Measurements from ENCODE around the gene CHD6. TPM values are rescaled to one million over a fixed set of nuclear protein-coding genes. Genes with fewer than 3 reads are reported as not detected.
A peak's percentile ranks its signal among the peaks of the same experiment; 100 is the strongest.

CHD6 gene
- total and polyA plus RNA-seq, 7 experiments from 2014 or later = 46.3 to 132 (median 94.6) TPM

GRCh38 chr20:41577129-41578009, 40.8 kb downstream of the CHD6 start:
- ChIA-PET POLR2A (no interaction called here), CTCF (no interaction called here)
- H3K27ac Mint-ChIP-seq = no peak overlapping the region
- H3K9me3 Mint-ChIP-seq = peaks cover 0 to 12% (median 4%) of the 10 kb centered on the region in 11 donors
- H3K27me3 Mint-ChIP-seq = no peaks in the 10 kb centered on the region
- no peaks in the 10 kb centered on the region for H3K36me3 ChIP-seq (ENCODE audit: control insufficient read depth in 2 of 3, insufficient read depth in 3 of 3, low read length in 3 of 3)
- DNase-seq = no peak
- no peak overlapping the region for H3K27ac ChIP-seq (ENCODE audit: low read depth, low read length)
- intact Hi-C loops (cut with micrococcal nuclease) = no loop called here
- peaks cover 19 to 22% of the 10 kb centered on the region in 2 donors for H3K4me1 ChIP-seq (ENCODE audit: control insufficient read depth in 2 of 2, insufficient read depth in 2 of 2, low read length in 2 of 2)
- H3K27me3 ChIP-seq (ENCODE audit: control insufficient read depth in 2 of 2, insufficient read depth in 2 of 2, low read length in 2 of 2) = no peaks in the 10 kb centered on the region
- H3K9me3 ChIP-seq (ENCODE audit: control insufficient read depth in 2 of 3, low read length in 3 of 3) = no peaks in the 10 kb centered on the region
- H3K4me3 Mint-ChIP-seq = peak overlapping the region in 6 of 10 donors; percentile 1 to 59 (median 28)
- no peak overlapping the region for H3K4me3 ChIP-seq (ENCODE audit: low read length)
- peaks cover 19 to 91% (median 80%) of the 10 kb centered on the region in 7 donors for H3K4me1 Mint-ChIP-seq
- peaks cover 0 to 25% (median 14%) of the 10 kb centered on the region in 5 donors for H3K36me3 Mint-ChIP-seq
- no peak for ATAC-seq

GRCh38 chr20:41575412-41575811, 42.8 kb downstream of the CHD6 start:
- Histone ChIP-seq H3K27me3 (ENCODE audit: control insufficient read depth in 2 of 2, insufficient read depth in 2 of 2, low read length in 2 of 2) (no peaks in the 10 kb centered on the region), H3K4me1 (ENCODE audit: control insufficient read depth in 2 of 2, insufficient read depth in 2 of 2, low read length in 2 of 2) (peaks cover 22 to 26% of the 10 kb centered on the region in 2 donors), H3K9me3 (ENCODE audit: control insufficient read depth in 2 of 3, low read length in 3 of 3) (no peaks in the 10 kb centered on the region), H3K4me3 (ENCODE audit: low read length) (no peak overlapping the region), H3K27ac (ENCODE audit: low read depth, low read length) (no peak overlapping the region), H3K36me3 (ENCODE audit: control insufficient read depth in 2 of 3, insufficient read depth in 3 of 3, low read length in 3 of 3) (no peaks in the 10 kb centered on the region)
- peaks cover 18 to 91% (median 82%) of the 10 kb centered on the region in 7 donors for H3K4me1 Mint-ChIP-seq
- H3K27ac Mint-ChIP-seq = peak overlapping the region in 1 of 9 donors; percentile 25
- peaks cover 0 to 12% (median 4%) of the 10 kb centered on the region in 11 donors for H3K9me3 Mint-ChIP-seq
- ChIA-PET POLR2A (no interaction called here), CTCF (no interaction called here)
- no peak for DNase-seq
- peak overlapping the region in 6 of 10 donors; percentile 10 to 58 (median 30) for H3K4me3 Mint-ChIP-seq
- intact Hi-C loops (cut with micrococcal nuclease) = no loop called here
- ATAC-seq = no peak
- no peaks in the 10 kb centered on the region for H3K27me3 Mint-ChIP-seq
- H3K36me3 Mint-ChIP-seq = peaks cover 0 to 25% (median 12%) of the 10 kb centered on the region in 5 donors

- no peaks in the 10 kb centered on the region for H3K36me3 ChIP-seq (ENCODE audit: control insufficient read depth in 2 of 3, insufficient read depth in 3 of 3, low read length in 3 of 3)
- no peak for ATAC-seq
- CTCF ChIA-PET = interaction anchor here (0.7 kb wide), 1 partner anchor 57 kb away, joined by 3 read pairs; no protein-coding TSS in a partner anchor
- H3K27ac Mint-ChIP-seq = no peak overlapping the region
- intact Hi-C loops (cut with micrococcal nuclease) = no loop called here
- H3K27ac ChIP-seq (ENCODE audit: low read depth, low read length) = no peak overlapping the region
- H3K4me3 Mint-ChIP-seq = peak overlapping the region in 2 of 10 donors; percentile 35 to 59
- H3K9me3 ChIP-seq (ENCODE audit: control insufficient read depth in 2 of 3, low read length in 3 of 3) = no peaks in the 10 kb centered on the region
- H3K27me3 Mint-ChIP-seq = no peaks in the 10 kb centered on the region
- POLR2A ChIA-PET = interaction anchor here (0.5 kb wide), 1 partner anchor 72 kb away, joined by 3 read pairs; no protein-coding TSS in a partner anchor
- H3K9me3 Mint-ChIP-seq = peaks cover 0 to 12% (median 4%) of the 10 kb centered on the region in 11 donors
- H3K36me3 Mint-ChIP-seq = peaks cover 0 to 25% (median 12%) of the 10 kb centered on the region in 5 donors
- DNase-seq = no peak
- H3K4me1 ChIP-seq (ENCODE audit: control insufficient read depth in 2 of 2, insufficient read depth in 2 of 2, low read length in 2 of 2) = peaks cover 18 to 22% of the 10 kb centered on the region in 2 donors
- no peak overlapping the region for H3K4me3 ChIP-seq (ENCODE audit: low read length)
- no peaks in the 10 kb centered on the region for H3K27me3 ChIP-seq (ENCODE audit: control insufficient read depth in 2 of 2, insufficient read depth in 2 of 2, low read length in 2 of 2)
- H3K4me1 Mint-ChIP-seq = peaks cover 18 to 90% (median 80%) of the 10 kb centered on the region in 7 donors
These were observed 43.3 kb downstream of the CHD6 start for GRCh38 chr20:41574802-41575389.

- H3K4me3 Mint-ChIP-seq = peak overlapping the region in 9 of 10 donors; percentile 8 to 71 (median 59)
- H3K36me3 Mint-ChIP-seq = peaks cover 0 to 25% (median 15%) of the 10 kb centered on the region in 5 donors
- ATAC-seq (no peak), DNase-seq (no peak)
- Histone ChIP-seq H3K27me3 (ENCODE audit: control insufficient read depth in 2 of 2, insufficient read depth in 2 of 2, low read length in 2 of 2) (no peaks in the 10 kb centered on the region), H3K27ac (ENCODE audit: low read depth, low read length) (no peak overlapping the region), H3K4me1 (ENCODE audit: control insufficient read depth in 2 of 2, insufficient read depth in 2 of 2, low read length in 2 of 2) (peaks cover 18 to 26% of the 10 kb centered on the region in 2 donors), H3K36me3 (ENCODE audit: control insufficient read depth in 2 of 3, insufficient read depth in 3 of 3, low read length in 3 of 3) (no peaks in the 10 kb centered on the region), H3K4me3 (ENCODE audit: low read length) (no peak overlapping the region), H3K9me3 (ENCODE audit: control insufficient read depth in 2 of 3, low read length in 3 of 3) (no peaks in the 10 kb centered on the region)
- peaks cover 22 to 90% (median 83%) of the 10 kb centered on the region in 7 donors for H3K4me1 Mint-ChIP-seq
- POLR2A ChIA-PET = no interaction called here
- H3K9me3 Mint-ChIP-seq = peaks cover 0 to 12% (median 4%) of the 10 kb centered on the region in 11 donors
- H3K27ac Mint-ChIP-seq = no peak overlapping the region
- no peaks in the 10 kb centered on the region for H3K27me3 Mint-ChIP-seq
- CTCF ChIA-PET = no interaction called here
- intact Hi-C loops (cut with micrococcal nuclease) = no loop called here
These were observed 44.2 kb downstream of the CHD6 start for GRCh38 chr20:41573955-41574354.

- H3K4me3 ChIP-seq (ENCODE audit: low read length) = no peak overlapping the region
- no peak overlapping the region for H3K27ac ChIP-seq (ENCODE audit: low read depth, low read length)
- intact Hi-C loops (cut with micrococcal nuclease) = no loop called here
- Mint-ChIP-seq H3K9me3 (peaks cover 0 to 12% (median 4%) of the 10 kb centered on the region in 11 donors), H3K36me3 (peaks cover 0 to 22% (median 19%) of the 10 kb centered on the region in 5 donors), H3K4me3 (peak overlapping the region in 6 of 10 donors; percentile 2 to 60 (median 30)), H3K4me1 (peaks cover 25 to 95% (median 82%) of the 10 kb centered on the region in 7 donors), H3K27me3 (no peaks in the 10 kb centered on the region), H3K27ac (no peak overlapping the region)
- CTCF ChIA-PET = interaction anchor here (0.7 kb wide), 1 partner anchor 23 kb away, joined by 4 read pairs; no protein-coding TSS in a partner anchor
- POLR2A ChIA-PET = interaction anchor here (0.6 kb wide), 1 partner anchor 44 kb away, joined by 3 read pairs; no protein-coding TSS in a partner anchor
- DNase-seq = no peak
- peaks cover 7 to 29% of the 10 kb centered on the region in 2 donors for H3K4me1 ChIP-seq (ENCODE audit: control insufficient read depth in 2 of 2, insufficient read depth in 2 of 2, low read length in 2 of 2)
- no peak for ATAC-seq
- no peaks in the 10 kb centered on the region for H3K36me3 ChIP-seq (ENCODE audit: control insufficient read depth in 2 of 3, insufficient read depth in 3 of 3, low read length in 3 of 3)
- H3K27me3 ChIP-seq (ENCODE audit: control insufficient read depth in 2 of 2, insufficient read depth in 2 of 2, low read length in 2 of 2) = no peaks in the 10 kb centered on the region
- H3K9me3 ChIP-seq (ENCODE audit: control insufficient read depth in 2 of 3, low read length in 3 of 3) = no peaks in the 10 kb centered on the region
These were observed 46.1 kb downstream of the CHD6 start for GRCh38 chr20:41572010-41572572.

GRCh38 chr20:41571006-41571405, 47.2 kb downstream of the CHD6 start:
- no peaks in the 10 kb centered on the region for H3K9me3 ChIP-seq (ENCODE audit: control insufficient read depth in 2 of 3, low read length in 3 of 3)
- H3K4me3 Mint-ChIP-seq = peak overlapping the region in 5 of 10 donors; percentile 4 to 60 (median 44)
- CTCF ChIA-PET = no interaction called here
- no peaks in the 10 kb centered on the region for H3K36me3 ChIP-seq (ENCODE audit: control insufficient read depth in 2 of 3, insufficient read depth in 3 of 3, low read length in 3 of 3)
- no peaks in the 10 kb centered on the region for H3K27me3 ChIP-seq (ENCODE audit: control insufficient read depth in 2 of 2, insufficient read depth in 2 of 2, low read length in 2 of 2)
- POLR2A ChIA-PET = no interaction called here
- peaks cover 23 to 95% (median 85%) of the 10 kb centered on the region in 7 donors for H3K4me1 Mint-ChIP-seq
- H3K27ac Mint-ChIP-seq = peak overlapping the region in 4 of 9 donors; percentile 6 to 58 (median 14)
- no peaks in the 10 kb centered on the region for H3K27me3 Mint-ChIP-seq
- no peak overlapping the region for H3K4me3 ChIP-seq (ENCODE audit: low read length)
- peaks cover 0 to 36% of the 10 kb centered on the region in 2 donors for H3K4me1 ChIP-seq (ENCODE audit: control insufficient read depth in 2 of 2, insufficient read depth in 2 of 2, low read length in 2 of 2)
- DNase-seq (no peak), ATAC-seq (no peak)
- H3K36me3 Mint-ChIP-seq = peaks cover 5 to 24% (median 15%) of the 10 kb centered on the region in 5 donors
- H3K27ac ChIP-seq (ENCODE audit: low read depth, low read length) = no peak overlapping the region
- H3K9me3 Mint-ChIP-seq = peaks cover 0 to 12% (median 4%) of the 10 kb centered on the region in 11 donors
- intact Hi-C loops (cut with micrococcal nuclease) = no loop called here

Data from naive thymus-derived CD4-positive, alpha-beta T cell (primary cell).